ENCODE results near the gene WFDC1. TPM values are rescaled to one million over a fixed set of nuclear protein-coding genes. Genes with fewer than 3 reads are reported as not detected.

Gene WFDC1
- total and polyA plus RNA-seq, 2 donors (not counting 1 experiment from before 2014, with no cell fraction given) = 32.1 to 34.0 TPM

GRCh38 chr16:84357191-84357651 is 62.5 kb downstream of the WFDC1 start:
- DNase-seq (ENCODE audit: low read depth in 2 of 2) = peak; percentile 26 to 73
- no peaks in the 10 kb centered on the region for H3K36me3 ChIP-seq (ENCODE audit: control insufficient read depth, insufficient read depth, low read length)
- TF ChIP-seq EZH2 (IDR thresholded peaks at IDR 0.05; ENCODE audit: low read length, missing control alignments) = no peak
- TF ChIP-seq CTCF (conservative IDR thresholded peaks at IDR 0.05 in 1 of 2, IDR thresholded peaks at IDR 0.05 in 1 of 2; ENCODE audit: low read depth in 1 of 2, low read length in 2 of 2) = no peak
- no peaks in the 10 kb centered on the region for H3K79me2 ChIP-seq (ENCODE audit: control insufficient read depth, insufficient read depth, low read length)
- no peak overlapping the region for H2AFZ ChIP-seq (ENCODE audit: low read length)
- no peaks in the 10 kb centered on the region for H3K27me3 ChIP-seq (ENCODE audit: control insufficient read depth, insufficient read depth, low read length)
- H4K20me1 ChIP-seq (ENCODE audit: control insufficient read depth, extremely low read depth, insufficient read depth, low read length) = no peaks in the 10 kb centered on the region
- H3K9ac ChIP-seq (ENCODE audit: insufficient read depth, low read length) = no peak overlapping the region
- H3K9me3 ChIP-seq (ENCODE audit: control insufficient read depth, insufficient read depth, low read depth, low read length) = no peaks in the 10 kb centered on the region
- no peak overlapping the region for H3K27ac ChIP-seq (ENCODE audit: insufficient read depth, low read length)
- no peaks in the 10 kb centered on the region for H3K4me1 ChIP-seq (ENCODE audit: control insufficient read depth, extremely low read depth, insufficient read depth, low read length)
- no peak overlapping the region for H3K4me2 ChIP-seq (ENCODE audit: extremely low read depth, insufficient read depth, low read length)
- no peak overlapping the region for H3K4me3 ChIP-seq (replicated peaks in 1 of 4; ENCODE audit: control extremely low read depth in 1 of 4, insufficient read depth in 1 of 4, low read depth in 3 of 4, low read length in 4 of 4)

GRCh38 chr16:84358601-84359295 is 64.1 kb downstream of the WFDC1 start:
- Histone ChIP-seq H3K4me3 (replicated peaks in 1 of 4; ENCODE audit: control extremely low read depth in 1 of 4, insufficient read depth in 1 of 4, low read depth in 3 of 4, low read length in 4 of 4) (no peak overlapping the region), H3K27ac (ENCODE audit: insufficient read depth, low read length) (no peak overlapping the region), H4K20me1 (ENCODE audit: control insufficient read depth, extremely low read depth, insufficient read depth, low read length) (no peaks in the 10 kb centered on the region), H3K9ac (ENCODE audit: insufficient read depth, low read length) (no peak overlapping the region), H3K79me2 (ENCODE audit: control insufficient read depth, insufficient read depth, low read length) (no peaks in the 10 kb centered on the region), H3K9me3 (ENCODE audit: control insufficient read depth, insufficient read depth, low read depth, low read length) (no peaks in the 10 kb centered on the region), H3K4me2 (ENCODE audit: extremely low read depth, insufficient read depth, low read length) (no peak overlapping the region), H3K4me1 (ENCODE audit: control insufficient read depth, extremely low read depth, insufficient read depth, low read length) (no peaks in the 10 kb centered on the region), H2AFZ (ENCODE audit: low read length) (no peak overlapping the region), H3K27me3 (ENCODE audit: control insufficient read depth, insufficient read depth, low read length) (no peaks in the 10 kb centered on the region), H3K36me3 (ENCODE audit: control insufficient read depth, insufficient read depth, low read length) (no peaks in the 10 kb centered on the region)
- DNase-seq (ENCODE audit: low read depth in 2 of 2) = no peak
- no peak for TF ChIP-seq CTCF (conservative IDR thresholded peaks at IDR 0.05 in 1 of 2, IDR thresholded peaks at IDR 0.05 in 1 of 2; ENCODE audit: low read depth in 1 of 2, low read length in 2 of 2)
- no peak for TF ChIP-seq EZH2 (IDR thresholded peaks at IDR 0.05; ENCODE audit: low read length, missing control alignments)

GRCh38 chr16:84359326-84359725 is 64.6 kb downstream of the WFDC1 start:
- Histone ChIP-seq H3K4me1 (ENCODE audit: control insufficient read depth, extremely low read depth, insufficient read depth, low read length) (no peaks in the 10 kb centered on the region), H3K4me2 (ENCODE audit: extremely low read depth, insufficient read depth, low read length) (no peak overlapping the region), H3K9ac (ENCODE audit: insufficient read depth, low read length) (no peak overlapping the region), H3K79me2 (ENCODE audit: control insufficient read depth, insufficient read depth, low read length) (no peaks in the 10 kb centered on the region), H4K20me1 (ENCODE audit: control insufficient read depth, extremely low read depth, insufficient read depth, low read length) (no peaks in the 10 kb centered on the region), H3K4me3 (replicated peaks in 1 of 4; ENCODE audit: control extremely low read depth in 1 of 4, insufficient read depth in 1 of 4, low read depth in 3 of 4, low read length in 4 of 4) (no peak overlapping the region), H3K27ac (ENCODE audit: insufficient read depth, low read length) (no peak overlapping the region), H3K9me3 (ENCODE audit: control insufficient read depth, insufficient read depth, low read depth, low read length) (no peaks in the 10 kb centered on the region), H3K36me3 (ENCODE audit: control insufficient read depth, insufficient read depth, low read length) (no peaks in the 10 kb centered on the region), H2AFZ (ENCODE audit: low read length) (no peak overlapping the region), H3K27me3 (ENCODE audit: control insufficient read depth, insufficient read depth, low read length) (no peaks in the 10 kb centered on the region)
- TF ChIP-seq CTCF (conservative IDR thresholded peaks at IDR 0.05 in 1 of 2, IDR thresholded peaks at IDR 0.05 in 1 of 2; ENCODE audit: low read depth in 1 of 2, low read length in 2 of 2) (no peak), EZH2 (IDR thresholded peaks at IDR 0.05; ENCODE audit: low read length, missing control alignments) (no peak)
- no peak for DNase-seq (ENCODE audit: low read depth in 2 of 2)
